Skeletal muscle tissue (tissue), 4 donors: ENCODE measurements around the gene FGF3. TPM values are rescaled to one million over a fixed set of nuclear protein-coding genes. Genes with fewer than 3 reads are reported as not detected.
"Not testable (repeated sequence)": the region's sequence is repeated elsewhere in the genome, so short reads cannot be mapped to it uniquely, and the experiment has no call there.

ENCODE experiments used
- H3K27ac ChIP-seq: one replicate; pipeline ENCODE4 v1.7.0; 2013; ENCODE audit warnings: mild to moderate bottlenecking, low read depth, low read length, inconsistent platforms
- H3K27me3 ChIP-seq, 3 donors: one replicate each; pipeline ENCODE4 v1.7.0; 2013; ENCODE audit warnings: low read length in 3 of 3; ENCODE audit not compliant: control insufficient read depth in 3 of 3, insufficient read depth in 3 of 3
- H3K36me3 ChIP-seq, 3 donors: one replicate each; pipeline ENCODE4 v1.7.0; 2013; ENCODE audit warnings: low read length in 3 of 3; ENCODE audit not compliant: control insufficient read depth in 3 of 3, insufficient read depth in 3 of 3
- H3K4me1 ChIP-seq, 3 donors: one replicate each; pipeline ENCODE4 v1.7.0; 2013; ENCODE audit warnings: low read length in 3 of 3, mild to moderate bottlenecking in 3 of 3; ENCODE audit not compliant: control insufficient read depth in 3 of 3, insufficient read depth in 3 of 3
- H3K4me3 ChIP-seq, 3 donors: one replicate each; pipeline ENCODE4 v1.7.0; 2013; ENCODE audit warnings: low read length in 3 of 3
- H3K9ac ChIP-seq, 3 donors: one replicate each; pipeline ENCODE4 v1.7.0; 2013; ENCODE audit warnings: low read length in 3 of 3, mild to moderate bottlenecking in 3 of 3, moderate library complexity in 2 of 3, low read depth in 1 of 3
- H3K9me3 ChIP-seq, 3 donors: one replicate each; pipeline ENCODE4 v1.7.0; 2013; ENCODE audit warnings: low read length in 3 of 3; ENCODE audit not compliant: control insufficient read depth in 3 of 3
- total RNA-seq: library from RNA; depleted of rRNA; stranded (reverse); fragments of >200 nt; gene quantifications from one replicate; pipeline ENCODE4 v1.2.3, GENCODE V29; 2014
- donor health status: Osteomylitis.

FGF3 gene
- total RNA-seq, 1 donor from 2014 or later = not detected

- Histone ChIP-seq H3K9ac (no peak overlapping the region), H3K4me3 (no peak overlapping the region), H3K27me3 (peaks cover 52 to 65% (median 57%) of the 10 kb centered on the region in 3 donors), H3K27ac (no peak overlapping the region), H3K9me3 (no peaks in the 10 kb centered on the region), H3K4me1 (peaks cover 0 to 3% (median 0%) of the 10 kb centered on the region in 3 donors), H3K36me3 (no peaks in the 10 kb centered on the region)
These were observed 44.7 kb downstream of the FGF3 start for GRCh38 chr11:69774354-69775162.

GRCh38 chr11:69773626-69774353, 45.4 kb downstream of the FGF3 start:
- Histone ChIP-seq H3K27me3 (peaks cover 59 to 73% (median 64%) of the 10 kb centered on the region in 3 donors), H3K9me3 (peaks cover 0 to 2% (median 0%) of the 10 kb centered on the region in 3 donors), H3K9ac (no peak overlapping the region), H3K27ac (no peak overlapping the region), H3K4me3 (no peak overlapping the region), H3K4me1 (peaks cover 0 to 3% (median 0%) of the 10 kb centered on the region in 3 donors), H3K36me3 (no peaks in the 10 kb centered on the region)

- Histone ChIP-seq H3K27ac (no peak overlapping the region), H3K27me3 (peaks cover 52 to 71% (median 59%) of the 10 kb centered on the region in 3 donors), H3K4me1 (peaks cover 0 to 3% (median 0%) of the 10 kb centered on the region in 3 donors), H3K36me3 (no peaks in the 10 kb centered on the region), H3K9me3 (peaks cover 0 to 2% (median 0%) of the 10 kb centered on the region in 3 donors), H3K4me3 (no peak overlapping the region), H3K9ac (no peak overlapping the region)
These were observed 47.8 kb downstream of the FGF3 start for GRCh38 chr11:69771466-69771865.

GRCh38 chr11:69770540-69770939, 48.7 kb downstream of the FGF3 start:
- Histone ChIP-seq H3K9me3 (peaks cover 0 to 2% (median 0%) of the 10 kb centered on the region in 3 donors), H3K27me3 (peaks cover 44 to 62% (median 49%) of the 10 kb centered on the region in 3 donors), H3K4me3 (no peak overlapping the region), H3K4me1 (peaks cover 0 to 3% (median 0%) of the 10 kb centered on the region in 3 donors), H3K27ac (no peak overlapping the region), H3K9ac (no peak overlapping the region), H3K36me3 (no peaks in the 10 kb centered on the region)

- no peak overlapping the region for H3K27ac ChIP-seq
- no peaks in the 10 kb centered on the region for H3K4me1 ChIP-seq
- no peak overlapping the region for H3K4me3 ChIP-seq
- H3K9me3 ChIP-seq = peaks cover 0 to 2% (median 0%) of the 10 kb centered on the region in 3 donors
- H3K27me3 ChIP-seq = peaks cover 33 to 52% (median 43%) of the 10 kb centered on the region in 3 donors
- no peak overlapping the region for H3K9ac ChIP-seq
- H3K36me3 ChIP-seq = no peaks in the 10 kb centered on the region
These were observed 53.7 kb downstream of the FGF3 start for GRCh38 chr11:69765498-69765995.

GRCh38 chr11:69764918-69765317, 54.3 kb downstream of the FGF3 start:
- H3K27ac ChIP-seq, H3K9ac ChIP-seq, H3K4me3 ChIP-seq, H3K4me1 ChIP-seq, H3K36me3 ChIP-seq, H3K9me3 ChIP-seq: not testable (repeated sequence)
- H3K27me3 ChIP-seq = peaks cover 32 to 55% (median 42%) of the 10 kb centered on the region in 3 donors

GRCh38 chr11:69760319-69760718, 58.9 kb downstream of the FGF3 start:
- peaks cover 0 to 5% (median 2%) of the 10 kb centered on the region in 3 donors for H3K9me3 ChIP-seq
- peaks cover 23 to 42% (median 30%) of the 10 kb centered on the region in 3 donors for H3K27me3 ChIP-seq
- H3K9ac ChIP-seq = no peak overlapping the region
- H3K4me3 ChIP-seq = no peak overlapping the region
- H3K27ac ChIP-seq = no peak overlapping the region
- H3K36me3 ChIP-seq = no peaks in the 10 kb centered on the region
- no peaks in the 10 kb centered on the region for H3K4me1 ChIP-seq

Other genes with a start within 250 kb of the FGF3 start
- gene CCND1, start 178.3 kb downstream of the FGF3 start, total RNA-seq = 44.9 TPM
- gene LTO1, start 144.1 kb downstream of the FGF3 start, total RNA-seq = 7.8 TPM
- gene FGF19, start 115.4 kb downstream of the FGF3 start, total RNA-seq = not detected
- 1.6 TPM for gene FGF4, start 44.1 kb downstream of the FGF3 start, total RNA-seq